HepG2 (cell line): Measurements from ENCODE around the gene ZFYVE28. TPM values are rescaled to one million over a fixed set of nuclear protein-coding genes. Genes with fewer than 3 reads are reported as not detected.

Experiments used
- ATAC-seq: fragments of 200-7000 bp; cut with Tn5 transposase; 3 replicates; pipeline ENCODE4 v1.9.1; 2020; ENCODE audit warnings: mild to moderate bottlenecking, moderate library complexity
- BruUV-seq: library from RNA; stranded (reverse); fragments of 400-500 nt; replicated peaks from 2 replicates; lab custom pipeline; 2021; lab: Mats Ljungman, UMichigan
- CTCF ChIA-PET: fragments of 300-600 bp; formaldehyde crosslinking; extraction: SDS; loops from one replicate; lab custom pipeline; 2021; ENCODE audit warnings: low total read pairs, inconsistent platforms, low intra/inter-chr PET ratio; lab: Yijun Ruan, JAX
- POLR2A ChIA-PET: fragments of 350-600 bp; sonication (Branson Sonifier 250); formaldehyde crosslinking; loops from one replicate; lab custom pipeline; 2020; ENCODE audit warnings: antibody characterized with exemption, inconsistent platforms; lab: Yijun Ruan, JAX
- DNase-seq: peaks from one replicate; pipeline ENCODE4 v3.0.0-alpha.2; 2015; ENCODE audit warnings: low spot score
- FAIRE-seq: peaks from 3 replicates; lab custom pipeline; 2011; peaks lifted over from hg19 to GRCh38; lab: Jason Lieb, UNC
- H2AFZ ChIP-seq: one replicate; pipeline ENCODE4 v1.6.1; 2011; ENCODE audit warnings: low read length, inconsistent platforms
- H3K27ac ChIP-seq: fragments of 300-600 bp; 3 replicates; pipeline ENCODE4 v1.8.0; 2011; ENCODE audit warnings: mixed run types, mild to moderate bottlenecking, mixed read lengths, low read length, inconsistent platforms; ENCODE audit not compliant: insufficient read depth; ENCODE audit errors: extremely low read length
- H3K27me3 ChIP-seq, 2 experiments: fragments of 200-600 bp in 1 of 2; 2 replicates in 1 of 2; 3 replicates in 1 of 2; pipeline versions ENCODE4 v1.6.0 to v1.8.0; 2011; ENCODE audit warnings: low read length in 2 of 2, mild to moderate bottlenecking in 2 of 2, moderate library complexity in 2 of 2, inconsistent platforms in 1 of 2; ENCODE audit not compliant: insufficient read depth in 2 of 2, control insufficient read depth in 1 of 2
- H3K36me3 ChIP-seq, 2 experiments: fragments of 200-600 bp in 1 of 2; replicated peaks in 1 of 2; 2 replicates in 1 of 2; 3 replicates in 1 of 2; pipeline versions ENCODE4 v1.5.1 to v1.8.0; 2011; ENCODE audit warnings: low read length in 2 of 2, inconsistent platforms in 1 of 2; ENCODE audit not compliant: insufficient read depth in 2 of 2, control insufficient read depth in 1 of 2
- H3K4me1 ChIP-seq: 2 replicates; pipeline ENCODE4 v1.5.1; 2012; ENCODE audit warnings: low read length, inconsistent platforms; ENCODE audit not compliant: insufficient read depth
- H3K4me2 ChIP-seq: 2 replicates; pipeline ENCODE4 v1.6.0; 2011; ENCODE audit warnings: low read depth, low read length, inconsistent platforms
- H3K4me3 ChIP-seq, 3 experiments: fragments of 200-600 bp in 1 of 3; sonication (generic), shearing (Covaris generic) in 1 of 3; replicated peaks in 1 of 3; 2 replicates each; pipeline ENCODE4 v1.5.1; 2011 to 2016; ENCODE audit warnings: low read length in 3 of 3, inconsistent platforms in 2 of 3, low read depth in 2 of 3, mild to moderate bottlenecking in 2 of 3, control low read depth in 1 of 3, mixed read lengths in 1 of 3; ENCODE audit not compliant: insufficient read depth in 1 of 3
- H3K79me2 ChIP-seq: one replicate; pipeline ENCODE4 v1.6.1; 2011; ENCODE audit warnings: low read length, inconsistent platforms; ENCODE audit not compliant: insufficient read depth
- H3K9ac ChIP-seq: 2 replicates; pipeline ENCODE4 v1.6.0; 2011; ENCODE audit warnings: mild to moderate bottlenecking, low read depth, low read length, inconsistent platforms; ENCODE audit not compliant: insufficient read depth
- H3K9me3 ChIP-seq: 2 replicates; pipeline ENCODE4 v1.5.1; 2012; ENCODE audit warnings: mild to moderate bottlenecking, low read length
- H4K20me1 ChIP-seq: 2 replicates; pipeline ENCODE4 v1.6.0; 2011; ENCODE audit warnings: inconsistent platforms, mild to moderate bottlenecking, low read length, moderate library complexity; ENCODE audit not compliant: insufficient read depth
- CAMTA2 ChIP-seq: sonication (generic); formaldehyde crosslinking; IDR thresholded peaks from 2 replicates; pipeline ENCODE4 v1.4.0; 2020; ENCODE audit warnings: mild to moderate bottlenecking, missing genetic modification reagents, borderline replicate concordance
- E2F2 ChIP-seq: sonication (generic); formaldehyde crosslinking; IDR thresholded peaks from 2 replicates; pipeline ENCODE4 v1.4.0; 2020; ENCODE audit warnings: missing genetic modification reagents, borderline replicate concordance
- E2F5 ChIP-seq: sonication (generic); formaldehyde crosslinking; conservative IDR thresholded peaks from 2 replicates; pipeline ENCODE4 v1.4.0; 2020; ENCODE audit warnings: missing genetic modification reagents
- RFX5 ChIP-seq: IDR thresholded peaks from 2 replicates; pipeline ENCODE4 v1.6.1; 2011; ENCODE audit warnings: low read depth, low read length, improper control_type of control experiment
- TAF1 ChIP-seq: sonication (generic); formaldehyde crosslinking; IDR thresholded peaks from 2 replicates; pipeline ENCODE4 v1.4.0; 2020; ENCODE audit warnings: missing genetic modification reagents
- ZNF777 ChIP-seq: sonication (generic); formaldehyde crosslinking; IDR thresholded peaks from 2 replicates; pipeline ENCODE4 v1.4.0; 2020; ENCODE audit warnings: missing genetic modification reagents
- WGBS: methylation state at CpG from one replicate; pipeline ENCODE4 v1.1.6; 2017; ENCODE audit warnings: low lambda C conversion rate; 5-methylcytosine and 5-hydroxymethylcytosine counted together
- in situ Hi-C: cut with HindIII; loops from 2 replicates; pipeline ENCODE4 v1.10.0; 2017; ENCODE audit warnings: low pct_unique_long_range_greater_than_20kb; ENCODE audit not compliant: extremely low pct_ligation_motif_present
- intact Hi-C: fragments of 100-400 bp; cut with micrococcal nuclease; formaldehyde crosslinking; loops from one replicate; pipeline ENCODE4 v1.10.0; 2022; ENCODE audit not compliant: unreplicated experiment
- polyA plus RNA-seq, 8 experiments: library from polyadenylated mRNA; depleted of rRNA in 3 of 8; stranded (reverse) in 7 of 8; unstranded in 1 of 8; fragments of >200 nt; fragmentation: Illumina TruSeq in 4 of 8; extraction: Trizol in 4 of 8; gene quantifications; 2 replicates each; pipeline versions ENCODE4 v1.2.1 to v1.2.3, GENCODE V29; 2011 to 2016; ENCODE audit warnings: low read depth in 4 of 8, missing spikeins in 1 of 8, mixed read lengths in 1 of 8; ENCODE audit not compliant: insufficient read depth in 1 of 8
- total RNA-seq, 5 experiments: library from RNA; depleted of rRNA; stranded (reverse); fragments of >200 nt; fragmentation: Illumina TruSeq; extraction: Trizol; gene quantifications; 2 replicates each; pipeline ENCODE4 v1.2.3, GENCODE V29; 2016; ENCODE audit warnings: low read depth in 1 of 5

The ZFYVE28 gene
- total and polyA plus RNA-seq, 2 of the 13 experiments (the other 11 are each of a cell fraction or from before 2014, with no cell fraction given), result 0.12 to 0.22 TPM

GRCh38 chr4:2353222-2354107 is 65.0 kb downstream of the ZFYVE28 start:
- intact Hi-C loops (no loop called here), in situ Hi-C loops (no loop called here)
- Histone ChIP-seq H3K27ac (no peak overlapping the region), H3K27me3 (peaks cover 2 to 35% of the 10 kb centered on the region in 2 experiments; a peak in 4 of 5 replicates), H3K36me3 (no peaks in the 10 kb centered on the region), H3K4me1 (peaks cover 9% of the 10 kb centered on the region), H3K9ac (no peak overlapping the region), H3K4me2 (no peak overlapping the region), H3K9me3 (no peaks in the 10 kb centered on the region), H2AFZ (no peak overlapping the region), H4K20me1 (no peaks in the 10 kb centered on the region)
- ATAC-seq (no peak), DNase-seq (no peak), FAIRE-seq (no peak)
- WGBS, result 45% methylated on average over 15 of the region's 30 CpGs
- no TSS peak for BruUV-seq
- POLR2A ChIA-PET, result no interaction called here
- no peak for TF ChIP-seq TAF1 (CRISPR knock-in tag)
- TF ChIP-seq ZNF777 (CRISPR knock-in tag), result no peak
- TF ChIP-seq CAMTA2 (CRISPR knock-in tag), result no peak
- no peak for TF ChIP-seq RFX5
- no peak for TF ChIP-seq E2F2 (CRISPR knock-in tag)
- no peak for TF ChIP-seq E2F5 (CRISPR knock-in tag)
- TF ChIP-seq, all 625 proteins: peak for 0
- H3K79me2 ChIP-seq, result no peaks in the 10 kb centered on the region
- H3K4me3 ChIP-seq, result no peak overlapping the region
- CTCF ChIA-PET, result no interaction called here
